Thoracic aorta (tissue), 2 donors: ENCODE data around the gene BABAM2. TPM values are rescaled to one million over a fixed set of nuclear protein-coding genes. Genes with fewer than 3 reads are reported as not detected.
"Not testable (repeated sequence)": the region's sequence is repeated elsewhere in the genome, so short reads cannot be mapped to it uniquely, and the experiment has no call there.

Source experiments
- ATAC-seq: fragments of 150-250 bp; one replicate; pipeline ENCODE4 v1.8.0; 2017; ENCODE audit warnings: low read depth; ENCODE audit not compliant: insufficient number of reproducible peaks, low FRiP score
- DNase-seq: peaks from one replicate; pipeline ENCODE4 v3.0.0-alpha.2; 2020; ENCODE audit warnings: low spot score
- H3K27ac ChIP-seq, 2 donors: fragments of 200-600 bp; sonication (generic); 1 replicate in 1 of 2; 2 replicates in 1 of 2; pipeline ENCODE4 v1.5.1; 2016; ENCODE audit warnings: mild to moderate bottlenecking in 2 of 2, moderate library complexity in 2 of 2
- H3K27me3 ChIP-seq: fragments of 200-600 bp; sonication (generic); replicated peaks from 2 replicates; pipeline ENCODE4 v1.6.0; 2016; ENCODE audit warnings: mild to moderate bottlenecking; ENCODE audit not compliant: insufficient read depth
- H3K36me3 ChIP-seq: fragments of 200-600 bp; sonication (generic); one replicate; pipeline ENCODE4 v1.5.1; 2016
- H3K4me1 ChIP-seq, 2 donors: fragments of 200-600 bp; sonication (generic); 1 replicate in 1 of 2; 2 replicates in 1 of 2; pipeline versions ENCODE4 v1.5.1 to v1.6.0; 2016; ENCODE audit warnings: low read depth in 2 of 2, mild to moderate bottlenecking in 1 of 2; ENCODE audit not compliant: control insufficient read depth in 1 of 2
- H3K4me3 ChIP-seq: fragments of 200-600 bp; sonication (generic); 2 replicates; pipeline ENCODE4 v1.5.1; 2016; ENCODE audit warnings: mild to moderate bottlenecking
- H3K9me3 ChIP-seq: fragments of 200-600 bp; sonication (generic); 2 replicates; pipeline ENCODE4 v1.5.1; 2016
- CTCF ChIP-seq: fragments of 200-600 bp; sonication (generic); IDR thresholded peaks from one replicate; pipeline ENCODE4 v1.5.1; 2019; ENCODE audit warnings: antibody characterized with exemption
- total RNA-seq, 2 donors: library from RNA; depleted of rRNA; stranded (reverse); fragments of >200 nt; gene quantifications; one replicate each; pipeline versions ENCODE4 v1.1.0 to v1.2.3, GENCODE V29; 2016

Gene BABAM2
- total RNA-seq, 2 donors from 2014 or later = 24.7 to 32.8 TPM

- Histone ChIP-seq H3K27me3 (no peaks in the 10 kb centered on the region), H3K27ac (no peak overlapping the region), H3K4me3 (no peak overlapping the region), H3K9me3 (no peaks in the 10 kb centered on the region), H3K36me3 (no peaks in the 10 kb centered on the region), H3K4me1 (peaks cover 0 to 19% of the 10 kb centered on the region in 2 donors)
- DNase-seq (no peak), ATAC-seq (no peak)
- TF ChIP-seq CTCF = no peak
These were observed 359.5 kb downstream of the BABAM2 start for GRCh38 chr2:28250006-28250405.

GRCh38 chr2:28251337-28251736 is 360.8 kb downstream of the BABAM2 start:
- no peak for ATAC-seq
- H3K27ac ChIP-seq = no peak overlapping the region
- no peak for DNase-seq
- H3K4me3 ChIP-seq = no peak overlapping the region
- H3K9me3 ChIP-seq = no peaks in the 10 kb centered on the region
- H3K27me3 ChIP-seq = no peaks in the 10 kb centered on the region
- TF ChIP-seq CTCF = no peak
- peaks cover 0 to 19% of the 10 kb centered on the region in 2 donors for H3K4me1 ChIP-seq
- no peaks in the 10 kb centered on the region for H3K36me3 ChIP-seq

GRCh38 chr2:28252311-28252710 is 361.8 kb downstream of the BABAM2 start:
- Histone ChIP-seq H3K36me3 (no peaks in the 10 kb centered on the region), H3K27me3 (no peaks in the 10 kb centered on the region), H3K27ac (no peak overlapping the region), H3K9me3 (no peaks in the 10 kb centered on the region), H3K4me3 (no peak overlapping the region), H3K4me1 (peaks cover 0 to 15% of the 10 kb centered on the region in 2 donors)
- DNase-seq = no peak
- no peak for ATAC-seq
- no peak for TF ChIP-seq CTCF

GRCh38 chr2:28253543-28253942 is 363.0 kb downstream of the BABAM2 start:
- no peaks in the 10 kb centered on the region for H3K36me3 ChIP-seq
- H3K4me1 ChIP-seq = peaks cover 0 to 4% of the 10 kb centered on the region in 2 donors
- no peaks in the 10 kb centered on the region for H3K27me3 ChIP-seq
- ATAC-seq (no peak), DNase-seq (no peak)
- no peak overlapping the region for H3K4me3 ChIP-seq
- H3K9me3 ChIP-seq = no peaks in the 10 kb centered on the region
- H3K27ac ChIP-seq = no peak overlapping the region
- no peak for TF ChIP-seq CTCF

- ATAC-seq, DNase-seq: not testable (repeated sequence)
These were observed 364.7 kb downstream of the BABAM2 start for GRCh38 chr2:28255231-28255630.

GRCh38 chr2:28257182-28257581 is 366.7 kb downstream of the BABAM2 start:
- Histone ChIP-seq H3K27me3 (no peaks in the 10 kb centered on the region), H3K9me3 (no peaks in the 10 kb centered on the region), H3K4me3 (no peak overlapping the region), H3K4me1 (no peaks in the 10 kb centered on the region), H3K36me3 (no peaks in the 10 kb centered on the region), H3K27ac (no peak overlapping the region)
- ATAC-seq = no peak
- no peak for DNase-seq
- TF ChIP-seq CTCF = no peak

More at GRCh38 chr2:28255231-28255630, 364.7 kb downstream of the BABAM2 start:
- H3K9me3 ChIP-seq, H3K27me3 ChIP-seq, H3K27ac ChIP-seq, H3K4me1 ChIP-seq, H3K36me3 ChIP-seq, H3K4me3 ChIP-seq: not testable (repeated sequence)

GRCh38 chr2:28259226-28259625 is 368.7 kb downstream of the BABAM2 start:
- H3K4me1 ChIP-seq, H3K9me3 ChIP-seq, H3K36me3 ChIP-seq, H3K4me3 ChIP-seq, DNase-seq, H3K27ac ChIP-seq, H3K27me3 ChIP-seq, ATAC-seq: not testable (repeated sequence)
